ENCODE measurements around the gene ELAPOR1.
A peak's percentile ranks its signal among the peaks of the same experiment; 100 is the strongest.

ELAPOR1 gene

GRCh38 chr1:109113590-109114341 is at the start of gene ELAPOR1:
Gene ELAPOR1 (plus strand): TSS chr1:109114115. CDS start chr1:109114184, 69 bp downstream.
- DNase-seq (ENCODE audit: low spot score), result peak; percentile 92

- no peak for DNase-seq (ENCODE audit: low spot score)
These were observed 48.8 kb upstream of the ELAPOR1 start for GRCh38 chr1:109065137-109065536.

- DNase-seq (ENCODE audit: low spot score), result no peak
These were observed 46.0 kb upstream of the ELAPOR1 start for GRCh38 chr1:109067883-109068282.

GRCh38 chr1:109069294-109069693 is 44.6 kb upstream of the ELAPOR1 start:
- DNase-seq (ENCODE audit: low spot score), result no peak

GRCh38 chr1:109075531-109076490 is 38.1 kb upstream of the ELAPOR1 start, which contains the start of gene TAF13:
Gene TAF13 (minus strand): TSS chr1:109076003. CDS start chr1:109075947, 56 bp downstream.
- peak; percentile 84 for DNase-seq (ENCODE audit: low spot score)

- no peak for DNase-seq (ENCODE audit: low spot score)
These were observed 35.6 kb upstream of the ELAPOR1 start for GRCh38 chr1:109078317-109078716.

GRCh38 chr1:109079240-109079622 is 34.7 kb upstream of the ELAPOR1 start:
- DNase-seq (ENCODE audit: low spot score), result no peak

GRCh38 chr1:109080441-109081082 is 33.4 kb upstream of the ELAPOR1 start:
- DNase-seq (ENCODE audit: low spot score), result no peak

GRCh38 chr1:109083501-109083900 is 30.4 kb upstream of the ELAPOR1 start:
- no peak for DNase-seq (ENCODE audit: low spot score)

- no peak for DNase-seq (ENCODE audit: low spot score)
These were observed 30.0 kb upstream of the ELAPOR1 start for GRCh38 chr1:109083923-109084322.

- no peak for DNase-seq (ENCODE audit: low spot score)
These were observed 29.1 kb upstream of the ELAPOR1 start for GRCh38 chr1:109084563-109085517.

- DNase-seq (ENCODE audit: low spot score), result peak; percentile 21
These were observed 24.5 kb upstream of the ELAPOR1 start for GRCh38 chr1:109089242-109090015.

- peak; percentile 85 for DNase-seq (ENCODE audit: low spot score)
These were observed 23.5 kb upstream of the ELAPOR1 start, which contains the start of gene TMEM167B for GRCh38 chr1:109090196-109091077. Gene TMEM167B (plus strand): TSS chr1:109090764. CDS start chr1:109090873, 109 bp downstream.

GRCh38 chr1:109091078-109091838 is 22.7 kb upstream of the ELAPOR1 start:
- no peak for DNase-seq (ENCODE audit: low spot score)

GRCh38 chr1:109091839-109092193 is 22.1 kb upstream of the ELAPOR1 start:
- no peak for DNase-seq (ENCODE audit: low spot score)

GRCh38 chr1:109094377-109094803 is 19.5 kb upstream of the ELAPOR1 start:
- DNase-seq (ENCODE audit: low spot score), result no peak

- DNase-seq (ENCODE audit: low spot score), result no peak
These were observed 19.0 kb upstream of the ELAPOR1 start for GRCh38 chr1:109094871-109095270.

GRCh38 chr1:109095631-109096030 is 18.3 kb upstream of the ELAPOR1 start:
- no peak for DNase-seq (ENCODE audit: low spot score)

All from CD4-positive, alpha-beta T cell treated with Interleukin-6 at 100 ng/mL for 8 hours (primary cell).